ENCODE data around the gene SLC2A11. TPM values are rescaled to one million over a fixed set of nuclear protein-coding genes. Genes with fewer than 3 reads are reported as not detected.

The SLC2A11 gene
- total RNA-seq, 1 experiment from 2014 or later, result 17.2 TPM

DNA sequence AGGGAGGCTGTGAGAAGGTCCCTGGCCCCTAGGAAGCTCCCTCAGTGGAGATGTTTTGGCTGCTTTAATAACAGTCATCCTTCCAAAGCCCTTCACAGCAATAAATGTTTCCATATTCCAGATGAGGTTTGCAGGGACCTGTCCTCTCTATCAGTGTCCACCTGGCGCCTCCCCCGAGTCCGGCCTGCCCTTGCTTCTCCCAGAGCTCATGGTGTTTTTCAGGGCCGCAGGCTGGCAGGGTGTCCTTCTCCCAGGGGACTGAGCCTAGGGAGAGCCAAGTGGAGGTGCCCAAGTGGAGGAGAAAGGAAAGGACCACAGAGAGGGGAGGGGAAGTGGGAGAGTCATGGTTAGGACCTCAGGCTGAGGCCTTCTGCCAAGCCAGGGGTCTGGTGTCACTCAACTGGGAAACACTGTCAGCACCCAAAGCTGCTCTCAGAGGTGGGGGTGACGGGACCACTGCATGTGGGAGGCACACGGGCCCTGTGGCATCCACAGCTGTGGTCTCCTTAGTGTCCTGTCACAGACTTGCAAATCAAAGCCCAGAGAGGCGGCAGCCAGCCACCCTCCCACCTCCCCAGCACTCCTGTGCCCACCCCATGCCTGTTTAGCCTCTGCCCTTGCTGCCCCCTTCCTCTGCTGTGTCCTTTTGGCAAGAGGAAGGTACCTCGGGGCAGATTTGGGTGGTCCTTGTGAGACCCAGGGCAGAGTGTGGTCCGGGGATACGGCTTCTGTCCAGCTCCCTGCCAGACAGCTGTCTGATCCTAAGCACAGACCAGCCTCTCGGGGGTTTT is 25.3 kb upstream of the SLC2A11 start:
- no TSS peak for BruUV-seq (replicated peaks)
- H3K27ac ChIP-seq (ENCODE audit: low read depth, low read length), result no peak overlapping the region
- no peak overlapping the region for H3K4me2 ChIP-seq (ENCODE audit: low read length)
- no peak overlapping the region for H3K9ac ChIP-seq (ENCODE audit: low read length)
- H2AFZ ChIP-seq (ENCODE audit: low read depth, low read length, poor library complexity, severe bottlenecking), result no peak overlapping the region
- no peak overlapping the region for H3K4me3 ChIP-seq (replicated peaks in 1 of 2; ENCODE audit: low read depth in 1 of 2, low read length in 2 of 2)
- no peaks in the 10 kb centered on the region; the same call in 1 of the 2 replicates for H3K79me2 ChIP-seq (ENCODE audit: insufficient read depth, low read length)
- RAD21 ChIA-PET (ENCODE audit: low non-redundant PET in 1 of 2, low total read pairs in 2 of 2, uncharacterized antibody in 2 of 2, unreplicated experiment in 2 of 2), result no interaction called here
- no peaks in the 10 kb centered on the region for H3K4me1 ChIP-seq (ENCODE audit: control insufficient read depth in 1 of 2, insufficient read depth in 2 of 2, low read length in 2 of 2)
- DNase-seq (ENCODE audit: low read depth, low spot score) (no peak), ATAC-seq (no peak)
- H3K36me3 ChIP-seq (ENCODE audit: control insufficient read depth in 1 of 2, insufficient read depth in 2 of 2, low read length in 2 of 2), result peaks cover 5 to 9% of the 10 kb centered on the region in 2 experiments; a peak in 3 of 4 replicates
- no peaks in the 10 kb centered on the region for H3K27me3 ChIP-seq (ENCODE audit: insufficient read depth, low read length)
- intact Hi-C loops (cut with micrococcal nuclease), result no loop called here
- POLR2A ChIA-PET, result no interaction called here
- TF ChIP-seq, protein P1, sequence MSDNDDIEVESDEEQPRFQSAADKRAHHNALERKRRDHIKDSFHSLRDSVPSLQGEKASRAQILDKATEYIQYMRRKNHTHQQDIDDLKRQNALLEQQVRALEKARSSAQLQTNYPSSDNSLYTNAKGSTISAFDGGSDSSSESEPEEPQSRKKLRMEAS (IDR thresholded peaks at IDR 0.05), result no peak
- TF ChIP-seq CBX3 (IDR thresholded peaks at IDR 0.05; ENCODE audit: low read depth) (no peak), EZH2phosphoT487 (IDR thresholded peaks at IDR 0.05; ENCODE audit: borderline replicate concordance) (no peak), SIN3A (IDR thresholded peaks at IDR 0.05; ENCODE audit: low read depth) (no peak), SRF (IDR thresholded peaks at IDR 0.05; ENCODE audit: low read depth) (no peak), TCF7L2 (IDR thresholded peaks at IDR 0.05; ENCODE audit: borderline replicate concordance, extremely low read depth, insufficient read depth, insufficient read length) (no peak), POLR2A (IDR thresholded peaks at IDR 0.05; ENCODE audit: borderline replicate concordance, extremely low read depth, insufficient read depth, insufficient read length) (no peak), YY1 (IDR thresholded peaks at IDR 0.05; ENCODE audit: extremely low read depth, insufficient replicate concordance, low read depth, low read length) (no peak), ELF1 (IDR thresholded peaks at IDR 0.05; ENCODE audit: borderline replicate concordance, low read depth) (no peak), SP1 (IDR thresholded peaks at IDR 0.05; ENCODE audit: low read depth) (no peak), ZFX (IDR thresholded peaks at IDR 0.05) (no peak), CEBPB (IDR thresholded peaks at IDR 0.05; ENCODE audit: low read depth) (no peak)
- TF ChIP-seq, protein P2, sequence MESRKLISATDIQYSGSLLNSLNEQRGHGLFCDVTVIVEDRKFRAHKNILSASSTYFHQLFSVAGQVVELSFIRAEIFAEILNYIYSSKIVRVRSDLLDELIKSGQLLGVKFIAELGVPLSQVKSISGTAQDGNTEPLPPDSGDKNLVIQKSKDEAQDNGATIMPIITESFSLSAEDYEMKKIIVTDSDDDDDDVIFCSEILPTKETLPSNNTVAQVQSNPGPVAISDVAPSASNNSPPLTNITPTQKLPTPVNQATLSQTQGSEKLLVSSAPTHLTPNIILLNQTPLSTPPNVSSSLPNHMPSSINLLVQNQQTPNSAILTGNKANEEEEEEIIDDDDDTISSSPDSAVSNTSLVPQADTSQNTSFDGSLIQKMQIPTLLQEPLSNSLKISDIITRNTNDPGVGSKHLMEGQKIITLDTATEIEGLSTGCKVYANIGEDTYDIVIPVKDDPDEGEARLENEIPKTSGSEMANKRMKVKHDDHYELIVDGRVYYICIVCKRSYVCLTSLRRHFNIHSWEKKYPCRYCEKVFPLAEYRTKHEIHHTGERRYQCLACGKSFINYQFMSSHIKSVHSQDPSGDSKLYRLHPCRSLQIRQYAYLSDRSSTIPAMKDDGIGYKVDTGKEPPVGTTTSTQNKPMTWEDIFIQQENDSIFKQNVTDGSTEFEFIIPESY (IDR thresholded peaks at IDR 0.05; ENCODE audit: extremely low read depth, insufficient replicate concordance, low read length), result no peak
- TF ChIP-seq, protein P3, sequence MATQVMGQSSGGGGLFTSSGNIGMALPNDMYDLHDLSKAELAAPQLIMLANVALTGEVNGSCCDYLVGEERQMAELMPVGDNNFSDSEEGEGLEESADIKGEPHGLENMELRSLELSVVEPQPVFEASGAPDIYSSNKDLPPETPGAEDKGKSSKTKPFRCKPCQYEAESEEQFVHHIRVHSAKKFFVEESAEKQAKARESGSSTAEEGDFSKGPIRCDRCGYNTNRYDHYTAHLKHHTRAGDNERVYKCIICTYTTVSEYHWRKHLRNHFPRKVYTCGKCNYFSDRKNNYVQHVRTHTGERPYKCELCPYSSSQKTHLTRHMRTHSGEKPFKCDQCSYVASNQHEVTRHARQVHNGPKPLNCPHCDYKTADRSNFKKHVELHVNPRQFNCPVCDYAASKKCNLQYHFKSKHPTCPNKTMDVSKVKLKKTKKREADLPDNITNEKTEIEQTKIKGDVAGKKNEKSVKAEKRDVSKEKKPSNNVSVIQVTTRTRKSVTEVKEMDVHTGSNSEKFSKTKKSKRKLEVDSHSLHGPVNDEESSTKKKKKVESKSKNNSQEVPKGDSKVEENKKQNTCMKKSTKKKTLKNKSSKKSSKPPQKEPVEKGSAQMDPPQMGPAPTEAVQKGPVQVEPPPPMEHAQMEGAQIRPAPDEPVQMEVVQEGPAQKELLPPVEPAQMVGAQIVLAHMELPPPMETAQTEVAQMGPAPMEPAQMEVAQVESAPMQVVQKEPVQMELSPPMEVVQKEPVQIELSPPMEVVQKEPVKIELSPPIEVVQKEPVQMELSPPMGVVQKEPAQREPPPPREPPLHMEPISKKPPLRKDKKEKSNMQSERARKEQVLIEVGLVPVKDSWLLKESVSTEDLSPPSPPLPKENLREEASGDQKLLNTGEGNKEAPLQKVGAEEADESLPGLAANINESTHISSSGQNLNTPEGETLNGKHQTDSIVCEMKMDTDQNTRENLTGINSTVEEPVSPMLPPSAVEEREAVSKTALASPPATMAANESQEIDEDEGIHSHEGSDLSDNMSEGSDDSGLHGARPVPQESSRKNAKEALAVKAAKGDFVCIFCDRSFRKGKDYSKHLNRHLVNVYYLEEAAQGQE (IDR thresholded peaks at IDR 0.05; ENCODE audit: low read depth), result no peak
- TF ChIP-seq, protein P4, sequence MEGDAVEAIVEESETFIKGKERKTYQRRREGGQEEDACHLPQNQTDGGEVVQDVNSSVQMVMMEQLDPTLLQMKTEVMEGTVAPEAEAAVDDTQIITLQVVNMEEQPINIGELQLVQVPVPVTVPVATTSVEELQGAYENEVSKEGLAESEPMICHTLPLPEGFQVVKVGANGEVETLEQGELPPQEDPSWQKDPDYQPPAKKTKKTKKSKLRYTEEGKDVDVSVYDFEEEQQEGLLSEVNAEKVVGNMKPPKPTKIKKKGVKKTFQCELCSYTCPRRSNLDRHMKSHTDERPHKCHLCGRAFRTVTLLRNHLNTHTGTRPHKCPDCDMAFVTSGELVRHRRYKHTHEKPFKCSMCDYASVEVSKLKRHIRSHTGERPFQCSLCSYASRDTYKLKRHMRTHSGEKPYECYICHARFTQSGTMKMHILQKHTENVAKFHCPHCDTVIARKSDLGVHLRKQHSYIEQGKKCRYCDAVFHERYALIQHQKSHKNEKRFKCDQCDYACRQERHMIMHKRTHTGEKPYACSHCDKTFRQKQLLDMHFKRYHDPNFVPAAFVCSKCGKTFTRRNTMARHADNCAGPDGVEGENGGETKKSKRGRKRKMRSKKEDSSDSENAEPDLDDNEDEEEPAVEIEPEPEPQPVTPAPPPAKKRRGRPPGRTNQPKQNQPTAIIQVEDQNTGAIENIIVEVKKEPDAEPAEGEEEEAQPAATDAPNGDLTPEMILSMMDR (IDR thresholded peaks at IDR 0.05 in 2 of 3, conservative IDR thresholded peaks at IDR 0.05 in 1 of 3; ENCODE audit: borderline replicate concordance in 1 of 3, insufficient read depth in 1 of 3, low read depth in 2 of 3, low read length in 2 of 3), result no peak
- TF ChIP-seq, protein P5, sequence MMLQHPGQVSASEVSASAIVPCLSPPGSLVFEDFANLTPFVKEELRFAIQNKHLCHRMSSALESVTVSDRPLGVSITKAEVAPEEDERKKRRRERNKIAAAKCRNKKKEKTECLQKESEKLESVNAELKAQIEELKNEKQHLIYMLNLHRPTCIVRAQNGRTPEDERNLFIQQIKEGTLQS (IDR thresholded peaks at IDR 0.05), result no peak
- no peaks in the 10 kb centered on the region for H3K9me3 ChIP-seq (ENCODE audit: control insufficient read depth in 1 of 2, insufficient read depth in 1 of 2, low read depth in 1 of 2, low read length in 2 of 2)
- H4K20me1 ChIP-seq (ENCODE audit: insufficient read depth), result no peaks in the 10 kb centered on the region
- CTCF ChIA-PET, result no interaction called here
- no peaks in the 10 kb centered on the region for H3K9me2 ChIP-seq (ENCODE audit: insufficient read depth)
